ENCODE measurements around the gene LY86.

Gene LY86

GRCh38 chr6:6643398-6643797, 54.9 kb downstream of the LY86 start:
- no peak overlapping the region for H3K9ac ChIP-seq (ENCODE audit: low read length)
- no peak overlapping the region for H3K4me2 ChIP-seq (ENCODE audit: low read depth, low read length, poor library complexity, severe bottlenecking)
- TF ChIP-seq EZH2phosphoT487 (conservative IDR thresholded peaks at IDR 0.05; ENCODE audit: low read length): no peak
- TF ChIP-seq CTCF (IDR thresholded peaks at IDR 0.05; ENCODE audit: insufficient read depth, low read length, poor library complexity, severe bottlenecking): no peak
- no peaks in the 10 kb centered on the region for H3K36me3 ChIP-seq (ENCODE audit: low read length)
- H3K9me3 ChIP-seq (ENCODE audit: insufficient read depth, low read length): no peaks in the 10 kb centered on the region
- no peaks in the 10 kb centered on the region for H3K79me2 ChIP-seq (ENCODE audit: insufficient read depth, low read length)
- H3K27ac ChIP-seq (ENCODE audit: low read depth, low read length): no peak overlapping the region
- H3F3A ChIP-seq (ENCODE audit: insufficient read depth): no peaks in the 10 kb centered on the region
- H3K9me2 ChIP-seq (replicated peaks; ENCODE audit: insufficient read depth, low read length): no peaks in the 10 kb centered on the region
- no peak overlapping the region for H2AFZ ChIP-seq (ENCODE audit: low read depth, low read length, severe bottlenecking)
- H4K20me1 ChIP-seq (ENCODE audit: low read depth, low read length): no peaks in the 10 kb centered on the region
- no peak overlapping the region for H3K4me3 ChIP-seq (ENCODE audit: insufficient read depth, low read length, poor library complexity, severe bottlenecking)
- H3K27me3 ChIP-seq (ENCODE audit: low read length): no peaks in the 10 kb centered on the region

- H3K27me3 ChIP-seq (ENCODE audit: low read length): no peaks in the 10 kb centered on the region
- no peak for TF ChIP-seq CTCF (IDR thresholded peaks at IDR 0.05; ENCODE audit: insufficient read depth, low read length, poor library complexity, severe bottlenecking)
- no peak for TF ChIP-seq EZH2phosphoT487 (conservative IDR thresholded peaks at IDR 0.05; ENCODE audit: low read length)
- no peak overlapping the region for H3K4me3 ChIP-seq (ENCODE audit: insufficient read depth, low read length, poor library complexity, severe bottlenecking)
- H3K9me3 ChIP-seq (ENCODE audit: insufficient read depth, low read length): no peaks in the 10 kb centered on the region
- H4K20me1 ChIP-seq (ENCODE audit: low read depth, low read length): no peaks in the 10 kb centered on the region
- H3K9me2 ChIP-seq (replicated peaks; ENCODE audit: insufficient read depth, low read length): no peaks in the 10 kb centered on the region
- no peak overlapping the region for H2AFZ ChIP-seq (ENCODE audit: low read depth, low read length, severe bottlenecking)
- H3K36me3 ChIP-seq (ENCODE audit: low read length): no peaks in the 10 kb centered on the region
- no peak overlapping the region for H3K4me2 ChIP-seq (ENCODE audit: low read depth, low read length, poor library complexity, severe bottlenecking)
- H3K27ac ChIP-seq (ENCODE audit: low read depth, low read length): no peak overlapping the region
- no peak overlapping the region for H3K9ac ChIP-seq (ENCODE audit: low read length)
- H3F3A ChIP-seq (ENCODE audit: insufficient read depth): no peaks in the 10 kb centered on the region
- H3K79me2 ChIP-seq (ENCODE audit: insufficient read depth, low read length): no peaks in the 10 kb centered on the region
Observed at GRCh38 chr6:6645261-6645917, 56.9 kb downstream of the LY86 start.

GRCh38 chr6:6646384-6646783, 57.9 kb downstream of the LY86 start:
- Histone ChIP-seq H3K79me2 (ENCODE audit: insufficient read depth, low read length) (no peaks in the 10 kb centered on the region), H4K20me1 (ENCODE audit: low read depth, low read length) (no peaks in the 10 kb centered on the region), H2AFZ (ENCODE audit: low read depth, low read length, severe bottlenecking) (no peak overlapping the region), H3K4me3 (ENCODE audit: insufficient read depth, low read length, poor library complexity, severe bottlenecking) (no peak overlapping the region), H3K27ac (ENCODE audit: low read depth, low read length) (no peak overlapping the region), H3K9me3 (ENCODE audit: insufficient read depth, low read length) (no peaks in the 10 kb centered on the region), H3K9me2 (replicated peaks; ENCODE audit: insufficient read depth, low read length) (no peaks in the 10 kb centered on the region), H3K36me3 (ENCODE audit: low read length) (no peaks in the 10 kb centered on the region), H3F3A (ENCODE audit: insufficient read depth) (no peaks in the 10 kb centered on the region), H3K27me3 (ENCODE audit: low read length) (no peaks in the 10 kb centered on the region), H3K9ac (ENCODE audit: low read length) (no peak overlapping the region), H3K4me2 (ENCODE audit: low read depth, low read length, poor library complexity, severe bottlenecking) (no peak overlapping the region)
- no peak for TF ChIP-seq EZH2phosphoT487 (conservative IDR thresholded peaks at IDR 0.05; ENCODE audit: low read length)
- no peak for TF ChIP-seq CTCF (IDR thresholded peaks at IDR 0.05; ENCODE audit: insufficient read depth, low read length, poor library complexity, severe bottlenecking)

Measured in SU-DHL-6 (cell line).